Activated naive CD8-positive, alpha-beta T cell treated with anti-CD3 and anti-CD28 coated beads for 36 hours (primary cell): Measurements from ENCODE around the gene TMEM30A. TPM values are rescaled to one million over a fixed set of nuclear protein-coding genes. Genes with fewer than 3 reads are reported as not detected.

Experiments used
- DNase-seq: peaks from one replicate; pipeline ENCODE4 v3.0.0; 2021
- H3K27ac Mint-ChIP-seq: one replicate; pipeline ENCODE4 v1.8.0; 2022; ENCODE audit warnings: mild to moderate bottlenecking, moderate library complexity, mixed read lengths
- H3K27me3 Mint-ChIP-seq: one replicate; pipeline ENCODE4 v1.8.0; 2022; ENCODE audit warnings: mild to moderate bottlenecking, mixed read lengths
- H3K36me3 Mint-ChIP-seq: one replicate; pipeline ENCODE4 v1.8.0; 2021; ENCODE audit warnings: mild to moderate bottlenecking, mixed read lengths
- H3K4me1 Mint-ChIP-seq: one replicate; pipeline ENCODE4 v1.8.0; 2021; ENCODE audit warnings: mixed read lengths
- H3K4me3 Mint-ChIP-seq: one replicate; pipeline ENCODE4 v1.8.0; 2022; ENCODE audit warnings: mild to moderate bottlenecking, moderate library complexity, mixed read lengths
- H3K9me3 Mint-ChIP-seq: one replicate; pipeline ENCODE4 v1.8.0; 2022; ENCODE audit warnings: mixed read lengths
- total RNA-seq, 2 experiments: library from RNA; stranded (reverse); gene quantifications; one replicate each; pipeline ENCODE4 v1.2.3, GENCODE V29; 2021

The TMEM30A gene
- total RNA-seq, 2 experiments from 2014 or later = 38.8 to 40.4 TPM

DNA sequence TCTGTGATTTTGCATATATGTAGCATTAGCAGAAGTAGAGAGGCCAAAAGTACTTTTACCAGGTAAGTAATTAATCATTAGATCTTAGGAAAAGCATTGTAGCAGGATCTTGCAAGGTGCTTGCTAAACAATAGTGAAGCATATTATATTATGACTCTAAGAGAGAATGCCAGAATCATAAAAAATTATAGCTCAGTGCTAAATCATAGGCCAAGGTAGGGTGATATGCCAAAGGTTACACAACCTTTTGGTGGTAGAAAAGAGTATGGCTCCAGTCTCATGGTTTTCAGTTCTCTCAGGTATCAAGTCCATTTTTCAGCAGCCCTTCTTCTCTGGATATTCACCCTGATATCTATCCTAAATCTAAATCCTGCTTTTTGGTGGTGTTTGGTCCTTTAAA, 16.9 kb upstream of the TMEM30A start:
- Mint-ChIP-seq H3K9me3 (no peaks in the 10 kb centered on the region), H3K27me3 (peaks cover 4% of the 10 kb centered on the region), H3K36me3 (no peaks in the 10 kb centered on the region), H3K27ac (no peak overlapping the region), H3K4me3 (no peak overlapping the region), H3K4me1 (no peaks in the 10 kb centered on the region)
- no peak for DNase-seq

DNA sequence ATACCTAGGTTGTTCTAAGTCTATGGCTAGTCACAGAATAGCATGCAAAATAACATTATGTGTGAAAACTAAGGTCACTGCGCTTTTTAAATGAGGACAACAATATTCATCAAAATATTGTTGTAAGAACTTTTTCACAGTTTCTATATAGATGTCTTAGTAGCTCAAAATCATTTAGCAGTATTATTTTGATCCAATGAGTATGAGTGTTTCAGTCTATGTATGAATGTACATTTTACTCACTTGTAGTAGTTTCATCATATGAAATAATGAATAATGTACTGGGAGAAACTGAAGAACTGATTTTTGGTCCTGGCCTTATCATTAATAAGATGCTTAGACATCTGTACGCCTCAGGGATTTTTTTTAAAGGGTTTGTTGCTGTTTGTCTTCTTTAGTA, 16.5 kb upstream of the TMEM30A start:
- Mint-ChIP-seq H3K4me3 (no peak overlapping the region), H3K9me3 (no peaks in the 10 kb centered on the region), H3K27ac (no peak overlapping the region), H3K36me3 (no peaks in the 10 kb centered on the region), H3K4me1 (no peaks in the 10 kb centered on the region), H3K27me3 (peaks cover 4% of the 10 kb centered on the region)
- no peak for DNase-seq

DNA sequence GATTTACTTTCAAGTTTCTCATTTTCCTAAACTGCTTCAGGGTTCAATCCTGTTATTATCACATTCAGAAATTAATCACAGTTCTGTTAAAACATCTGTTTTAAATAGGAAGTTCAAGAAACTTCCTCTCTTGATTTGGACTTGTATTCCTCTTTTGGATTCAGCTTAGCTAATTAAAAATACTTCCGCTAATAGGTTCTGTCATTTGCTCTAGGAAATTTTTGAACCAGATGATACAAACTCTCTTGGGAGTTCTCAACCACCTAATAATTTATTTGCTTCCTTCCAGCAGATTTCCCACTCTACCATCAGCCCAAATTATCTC, 15.9 kb upstream of the TMEM30A start:
- Mint-ChIP-seq H3K4me1 (no peaks in the 10 kb centered on the region), H3K27me3 (peaks cover 4% of the 10 kb centered on the region), H3K4me3 (no peak overlapping the region), H3K36me3 (no peaks in the 10 kb centered on the region), H3K9me3 (no peaks in the 10 kb centered on the region), H3K27ac (no peak overlapping the region)
- no peak for DNase-seq

DNA sequence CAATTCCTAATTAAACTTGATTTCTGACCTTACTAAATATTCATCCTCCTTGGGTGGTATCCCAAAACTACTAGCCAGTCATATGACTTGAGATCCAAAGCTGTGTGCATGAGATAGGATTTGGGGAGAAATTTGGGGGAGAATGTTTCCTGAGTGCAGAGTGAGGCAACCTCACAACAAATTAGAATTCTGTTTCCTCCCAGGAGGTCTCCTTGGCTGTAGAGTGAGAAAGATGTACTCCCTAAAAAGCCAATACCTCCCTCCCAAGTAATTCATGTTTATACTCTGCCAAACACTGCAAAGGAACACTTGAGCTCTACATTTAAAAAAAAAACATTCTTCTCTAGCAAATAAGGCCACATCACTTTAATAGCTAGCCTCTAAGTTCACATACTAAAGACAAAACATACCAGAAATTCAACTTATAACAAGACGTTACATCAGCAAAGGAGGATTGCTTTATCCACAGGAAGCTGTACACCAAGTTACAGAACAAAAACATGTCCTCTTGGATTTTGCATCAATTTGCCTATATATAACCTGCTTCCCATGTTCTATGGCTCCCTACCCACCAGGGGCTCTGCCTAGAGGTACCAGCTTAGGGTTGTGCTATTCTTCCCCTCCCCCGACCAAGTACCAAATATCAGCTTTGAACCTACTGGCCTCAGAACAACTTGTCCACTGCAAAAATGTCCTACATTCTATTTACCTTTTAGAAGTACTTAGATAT, 15.4 kb upstream of the TMEM30A start:
- H3K27me3 Mint-ChIP-seq = peaks cover 4% of the 10 kb centered on the region
- DNase-seq = no peak
- no peak overlapping the region for H3K27ac Mint-ChIP-seq
- H3K4me3 Mint-ChIP-seq = no peak overlapping the region
- no peaks in the 10 kb centered on the region for H3K36me3 Mint-ChIP-seq
- no peaks in the 10 kb centered on the region for H3K4me1 Mint-ChIP-seq
- H3K9me3 Mint-ChIP-seq = no peaks in the 10 kb centered on the region

DNA sequence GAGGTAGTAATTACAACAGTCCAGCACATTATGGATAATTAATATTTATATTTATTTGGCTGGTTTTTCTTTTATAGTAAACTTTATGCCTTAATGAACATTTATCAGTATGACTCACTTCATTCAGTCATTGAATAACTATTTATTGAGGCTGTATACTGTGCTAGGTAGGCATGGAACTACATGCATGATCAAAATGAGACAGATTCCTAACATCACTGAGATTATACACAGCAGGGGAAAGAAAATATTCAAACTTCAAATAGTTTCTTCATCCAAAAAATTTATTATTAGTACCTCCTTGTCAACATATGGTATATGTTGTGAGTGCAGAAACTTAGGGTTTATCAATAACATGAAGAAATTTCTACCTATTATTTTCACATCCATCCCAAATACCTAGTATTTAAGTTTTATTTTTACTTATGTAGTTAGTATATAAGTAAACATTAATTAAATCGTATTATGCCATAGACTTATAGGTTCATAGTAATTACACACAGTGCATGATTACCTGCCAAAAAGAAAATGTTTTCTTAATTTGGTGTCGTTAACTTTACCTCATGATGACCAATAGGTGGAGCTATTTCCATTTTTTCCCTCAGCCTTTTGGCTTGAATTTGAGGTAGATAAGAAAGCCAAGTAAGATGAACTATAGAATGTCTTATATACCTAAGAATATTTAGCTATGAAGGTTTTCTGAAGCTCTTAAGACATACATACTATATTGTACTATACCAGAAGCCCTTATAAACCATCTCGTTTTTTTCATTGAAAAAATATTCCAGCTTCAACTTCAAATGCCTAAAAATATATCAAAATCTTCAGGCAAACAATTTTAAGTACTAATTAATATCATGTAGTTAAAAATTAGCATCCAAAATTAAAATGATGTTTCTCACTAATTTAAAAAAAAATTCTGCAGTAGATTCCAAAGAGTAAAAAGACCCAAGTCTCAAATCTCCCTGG, 12.5 kb upstream of the TMEM30A start:
- Mint-ChIP-seq H3K27me3 (no peaks in the 10 kb centered on the region), H3K27ac (no peak overlapping the region), H3K9me3 (no peaks in the 10 kb centered on the region), H3K4me3 (no peak overlapping the region), H3K4me1 (peaks cover 3% of the 10 kb centered on the region), H3K36me3 (no peaks in the 10 kb centered on the region)
- no peak for DNase-seq

DNA sequence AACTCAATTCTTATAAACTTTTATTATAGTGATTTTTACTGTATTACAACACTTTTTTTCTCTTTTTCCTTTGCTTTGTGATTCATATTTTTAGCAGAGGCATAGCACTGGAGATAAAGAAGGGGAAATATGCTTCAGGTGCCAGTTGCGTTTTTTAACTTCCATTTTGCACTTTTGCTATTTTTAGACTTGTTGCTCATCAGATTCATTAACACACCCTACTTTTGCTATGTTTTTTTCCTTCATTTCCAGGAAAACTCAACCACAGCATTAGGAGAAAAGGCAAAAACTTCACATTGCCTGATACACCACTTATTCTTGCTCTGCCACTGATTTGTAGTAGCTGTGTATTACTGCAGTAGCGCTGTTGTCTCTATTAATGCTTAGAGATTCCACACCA, 8.0 kb upstream of the TMEM30A start:
- DNase-seq = no peak
- peaks cover 21% of the 10 kb centered on the region for H3K4me1 Mint-ChIP-seq
- H3K9me3 Mint-ChIP-seq = no peaks in the 10 kb centered on the region
- H3K4me3 Mint-ChIP-seq = no peak overlapping the region
- peaks cover 8% of the 10 kb centered on the region for H3K36me3 Mint-ChIP-seq
- H3K27ac Mint-ChIP-seq = no peak overlapping the region
- H3K27me3 Mint-ChIP-seq = no peaks in the 10 kb centered on the region

DNA sequence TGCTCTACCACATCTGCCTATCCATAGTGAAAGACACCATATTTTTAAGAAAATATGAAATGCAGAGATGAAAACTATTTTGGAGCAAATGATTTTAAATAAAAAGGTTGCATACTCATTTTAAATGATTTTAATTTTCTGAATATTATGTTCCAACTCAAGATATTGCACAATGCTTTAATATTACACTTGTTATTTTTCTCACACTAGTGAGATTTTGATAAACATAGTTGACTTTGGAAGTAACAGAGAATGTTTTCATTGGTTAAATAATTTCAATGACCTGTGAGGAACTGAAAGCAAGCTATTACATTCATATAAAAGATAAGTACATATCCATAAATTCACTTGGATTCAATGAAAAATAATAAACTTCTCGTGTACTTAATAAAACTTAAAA, 7.2 kb upstream of the TMEM30A start:
- Mint-ChIP-seq H3K4me1 (peaks cover 29% of the 10 kb centered on the region), H3K27me3 (no peaks in the 10 kb centered on the region), H3K36me3 (peaks cover 16% of the 10 kb centered on the region), H3K4me3 (no peak overlapping the region), H3K9me3 (no peaks in the 10 kb centered on the region), H3K27ac (no peak overlapping the region)
- DNase-seq = no peak

DNA sequence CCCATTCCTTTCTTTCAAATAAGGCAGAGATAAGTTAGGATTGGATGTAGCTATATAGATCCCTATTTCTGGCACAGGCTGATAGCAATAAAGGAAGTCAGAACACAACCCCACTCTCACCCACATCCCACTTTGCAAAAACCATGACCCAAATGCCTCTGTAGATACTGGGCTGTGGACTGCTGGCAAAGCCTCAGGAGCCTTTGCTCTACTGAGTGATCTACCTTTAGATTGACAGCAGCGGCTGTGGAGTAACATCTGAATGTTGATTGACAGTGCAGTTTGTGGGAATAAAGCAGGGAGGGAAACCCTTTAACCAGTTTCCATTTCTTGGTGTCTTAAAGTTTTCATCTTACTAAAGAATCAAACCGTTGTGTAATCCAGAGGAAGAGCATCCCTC, 6.7 kb upstream of the TMEM30A start:
- peaks cover 16% of the 10 kb centered on the region for H3K36me3 Mint-ChIP-seq
- H3K27ac Mint-ChIP-seq = no peak overlapping the region
- no peak for DNase-seq
- no peak overlapping the region for H3K4me3 Mint-ChIP-seq
- no peaks in the 10 kb centered on the region for H3K27me3 Mint-ChIP-seq
- H3K9me3 Mint-ChIP-seq = no peaks in the 10 kb centered on the region
- H3K4me1 Mint-ChIP-seq = peaks cover 34% of the 10 kb centered on the region

DNA sequence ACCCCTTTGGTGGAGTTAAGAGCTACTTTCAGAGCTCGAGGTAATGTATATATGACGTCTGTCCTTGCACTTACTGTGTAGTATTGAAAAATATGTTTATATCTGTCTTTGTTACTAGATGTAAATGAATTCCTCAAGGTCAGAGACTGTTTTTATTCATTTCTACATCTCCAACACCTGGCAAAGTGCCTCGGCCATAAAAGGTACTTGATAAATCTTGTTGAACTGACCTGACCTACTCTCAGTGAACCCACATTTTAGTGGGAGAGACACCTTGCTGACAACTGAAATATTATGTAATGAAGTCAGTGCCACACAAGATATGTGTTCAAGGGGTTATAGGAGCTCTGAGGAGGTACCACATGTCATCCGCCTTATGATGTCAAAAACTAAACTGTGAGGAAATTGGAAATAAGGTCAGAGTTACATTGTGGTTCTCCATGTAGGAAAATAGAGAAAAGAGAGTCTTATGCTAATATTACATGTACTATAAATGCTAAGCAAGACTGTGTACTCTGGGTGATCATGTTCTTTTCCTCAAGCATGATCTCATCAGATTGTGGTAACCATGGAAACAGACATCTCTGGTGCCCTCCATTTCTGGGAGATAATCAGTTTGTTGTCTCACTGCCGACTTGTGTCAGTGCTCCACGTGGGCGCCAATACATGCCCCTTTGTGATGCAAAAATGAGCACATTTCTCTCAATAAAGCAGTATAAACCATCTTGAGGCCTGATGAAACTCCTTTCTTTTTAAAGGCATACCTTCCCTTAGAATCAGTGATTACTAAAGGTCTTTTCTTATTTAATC, 5.7 kb upstream of the TMEM30A start:
- H3K9me3 Mint-ChIP-seq = no peaks in the 10 kb centered on the region
- peaks cover 16% of the 10 kb centered on the region for H3K36me3 Mint-ChIP-seq
- DNase-seq = no peak
- no peak overlapping the region for H3K27ac Mint-ChIP-seq
- peaks cover 35% of the 10 kb centered on the region for H3K4me1 Mint-ChIP-seq
- no peaks in the 10 kb centered on the region for H3K27me3 Mint-ChIP-seq
- H3K4me3 Mint-ChIP-seq = no peak overlapping the region

DNA sequence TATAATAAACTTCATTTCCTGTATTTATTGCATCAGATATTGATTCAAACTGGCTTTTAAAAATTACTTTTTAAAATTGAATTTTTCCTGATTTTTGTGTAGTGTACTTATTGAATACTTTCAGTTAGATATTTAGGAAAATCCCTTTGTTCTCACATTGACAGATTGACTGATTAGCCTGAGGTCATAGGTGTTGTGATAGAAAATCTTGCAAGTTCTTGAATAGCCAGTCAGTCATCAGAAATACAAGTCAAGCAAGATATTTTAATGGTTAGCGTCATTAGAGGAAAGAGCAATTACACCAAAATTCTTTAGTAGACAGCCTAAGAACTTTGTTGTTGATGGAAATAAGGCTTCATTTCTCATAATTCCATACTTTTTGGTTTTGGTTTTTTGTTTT, 3.4 kb upstream of the TMEM30A start:
- Mint-ChIP-seq H3K9me3 (no peaks in the 10 kb centered on the region), H3K4me1 (peaks cover 35% of the 10 kb centered on the region), H3K4me3 (no peak overlapping the region), H3K27me3 (no peaks in the 10 kb centered on the region), H3K36me3 (peaks cover 16% of the 10 kb centered on the region), H3K27ac (peak overlapping the region; percentile 76)
- DNase-seq = no peak

DNA sequence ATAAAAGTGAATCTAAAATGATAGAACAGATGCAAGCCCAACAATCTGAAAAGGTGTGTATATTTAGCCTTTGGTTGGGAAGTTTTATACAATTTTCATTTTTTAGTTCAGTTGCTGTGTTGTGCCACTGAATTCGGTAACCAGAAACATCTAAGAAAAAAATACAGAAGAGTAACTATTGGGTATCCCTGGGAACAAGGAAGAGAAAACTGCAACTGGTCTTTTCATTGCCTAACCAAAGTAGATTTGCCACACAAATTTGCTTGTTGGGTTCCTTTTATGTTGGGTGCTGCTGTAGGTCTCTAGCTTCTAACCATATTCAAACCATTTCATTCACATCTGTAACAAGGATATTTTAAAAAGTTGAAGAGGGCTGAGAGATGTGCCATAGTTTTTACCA, 2.8 kb upstream of the TMEM30A start:
- Mint-ChIP-seq H3K9me3 (no peaks in the 10 kb centered on the region), H3K4me3 (no peak overlapping the region), H3K27me3 (no peaks in the 10 kb centered on the region), H3K36me3 (peaks cover 16% of the 10 kb centered on the region), H3K27ac (peak overlapping the region; percentile 76), H3K4me1 (peaks cover 37% of the 10 kb centered on the region)
- DNase-seq = no peak

DNA sequence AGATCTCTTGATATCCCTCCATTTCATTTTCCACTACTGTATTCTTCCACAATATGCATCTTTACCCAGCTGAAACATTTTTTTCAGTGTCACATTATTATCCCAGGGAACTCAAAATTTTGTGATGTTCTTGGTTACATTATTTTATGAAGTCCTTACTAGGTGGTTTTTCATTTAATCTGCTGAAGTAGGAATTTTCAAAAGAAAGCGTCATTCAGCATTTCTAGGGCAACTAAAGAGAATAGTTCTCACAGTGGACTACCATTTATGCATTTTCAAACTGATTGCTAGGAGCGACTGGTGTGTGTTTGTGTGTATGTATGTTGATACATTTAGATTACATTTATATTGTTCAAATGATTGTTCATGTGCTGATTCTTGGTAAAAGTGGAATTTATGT, 2.4 kb upstream of the TMEM30A start:
- H3K36me3 Mint-ChIP-seq = peaks cover 18% of the 10 kb centered on the region
- no peaks in the 10 kb centered on the region for H3K27me3 Mint-ChIP-seq
- peak overlapping the region; percentile 76 for H3K27ac Mint-ChIP-seq
- H3K9me3 Mint-ChIP-seq = no peaks in the 10 kb centered on the region
- DNase-seq = no peak
- no peak overlapping the region for H3K4me3 Mint-ChIP-seq
- peaks cover 39% of the 10 kb centered on the region for H3K4me1 Mint-ChIP-seq

DNA sequence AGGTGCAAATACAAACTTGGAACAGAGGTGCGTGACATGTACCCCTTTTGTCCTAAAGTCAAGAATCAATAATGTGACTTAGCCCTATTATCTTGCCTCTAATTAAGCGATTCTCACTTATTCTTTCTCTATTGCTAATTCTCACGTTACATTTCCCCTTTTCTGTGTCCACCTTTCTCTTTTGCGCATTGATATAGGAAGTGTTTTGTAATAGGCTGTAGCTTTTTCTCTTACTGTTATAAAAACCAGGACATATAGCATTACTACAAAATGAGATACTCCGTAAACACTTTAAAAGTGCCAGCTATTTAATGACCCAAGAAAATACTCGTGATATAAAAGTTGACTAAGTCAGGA, 669 bp upstream of the TMEM30A start:
- Mint-ChIP-seq H3K27ac (no peak overlapping the region), H3K4me1 (peaks cover 40% of the 10 kb centered on the region)

DNA sequence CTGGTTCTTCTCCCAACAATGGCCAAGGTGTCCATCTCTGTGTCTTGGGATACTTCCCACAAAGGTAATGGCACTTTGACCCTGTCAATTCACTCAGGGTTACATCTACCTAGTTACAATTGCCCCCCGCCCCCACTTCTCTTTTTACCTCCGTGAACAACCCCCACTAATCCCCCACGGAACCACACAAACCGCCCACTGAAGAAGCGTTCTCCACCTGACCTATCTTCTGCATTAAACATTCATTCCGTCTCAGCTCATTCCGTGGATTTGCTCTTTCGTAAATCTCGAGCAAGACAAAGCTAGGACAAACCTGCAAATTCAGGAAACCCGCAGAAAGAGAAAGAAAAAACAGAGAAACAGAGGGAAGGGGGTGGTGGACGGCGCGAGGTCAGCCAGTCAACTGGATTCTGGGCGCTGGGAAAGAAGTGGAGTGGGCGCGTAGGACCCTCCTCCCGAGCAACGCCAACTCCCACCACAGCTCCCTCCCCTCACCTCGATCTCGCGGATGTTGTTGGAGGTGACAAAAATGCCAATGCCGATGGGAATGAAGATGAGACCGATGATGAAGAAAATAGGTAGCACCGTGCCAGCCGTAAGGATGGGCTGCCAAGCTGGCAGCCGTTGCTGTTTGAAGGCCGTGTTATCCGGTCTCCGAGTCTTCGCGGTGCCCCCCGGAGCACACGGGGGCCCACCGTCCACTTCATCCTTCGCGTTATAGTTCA, 523 bp downstream of the TMEM30A start:
- H3K4me1 Mint-ChIP-seq = peaks cover 47% of the 10 kb centered on the region
- H3K4me3 Mint-ChIP-seq = no peak overlapping the region
- no peaks in the 10 kb centered on the region for H3K27me3 Mint-ChIP-seq
- no peak for DNase-seq
- peaks cover 14% of the 10 kb centered on the region for H3K36me3 Mint-ChIP-seq
- H3K9me3 Mint-ChIP-seq = no peaks in the 10 kb centered on the region
- no peak overlapping the region for H3K27ac Mint-ChIP-seq

More for the DNA sequence above, 669 bp upstream of the TMEM30A start:
- Mint-ChIP-seq H3K4me3 (no peak overlapping the region), H3K27me3 (no peaks in the 10 kb centered on the region), H3K9me3 (no peaks in the 10 kb centered on the region), H3K36me3 (peaks cover 18% of the 10 kb centered on the region)
- no peak for DNase-seq

DNA sequence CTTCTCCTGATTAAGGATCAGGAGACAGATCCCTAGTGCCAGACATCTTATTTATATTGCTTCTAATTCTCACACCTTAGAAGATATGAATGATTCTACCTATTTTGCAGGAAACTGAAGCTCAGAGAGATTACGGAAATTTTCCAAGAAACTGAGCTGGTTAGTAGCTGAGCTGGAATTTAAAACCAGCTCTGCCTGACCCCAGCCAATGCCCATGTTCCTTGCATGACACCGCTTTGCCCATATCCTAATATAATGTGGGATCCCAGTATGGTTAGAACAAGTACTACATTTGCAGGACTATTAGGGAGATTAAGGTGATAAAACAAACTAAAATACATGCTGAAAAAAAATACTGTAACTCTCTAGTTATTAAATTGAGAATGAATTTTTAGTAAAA, 1.9 kb downstream of the TMEM30A start:
- no peak for DNase-seq
- Mint-ChIP-seq H3K9me3 (no peaks in the 10 kb centered on the region), H3K4me3 (peak overlapping the region; percentile 72), H3K27me3 (no peaks in the 10 kb centered on the region), H3K4me1 (peaks cover 47% of the 10 kb centered on the region), H3K27ac (peak overlapping the region; percentile 55), H3K36me3 (peaks cover 18% of the 10 kb centered on the region)
